SK-N-SH treated with all-trans-retinoic acid at 6 μM for 48 hours (cell line): Measurements from ENCODE around the gene CST1.

Experiments used
- BACH2 ChIP-seq: fragments of 250-450 bp; sonication (Bioruptor Pico); IDR thresholded peaks from 2 replicates; pipeline ENCODE4 v1.9.0; 2021; ENCODE audit warnings: mild to moderate bottlenecking, borderline replicate concordance
- CSDC2 ChIP-seq: fragments of 250-450 bp; sonication (Bioruptor Pico); IDR thresholded peaks from 2 replicates; pipeline ENCODE4 v1.5.0; 2020; ENCODE audit warnings: mild to moderate bottlenecking, moderate library complexity
- GLIS3 ChIP-seq: fragments of 250-450 bp; sonication (Bioruptor Pico); IDR thresholded peaks from 2 replicates; pipeline ENCODE4 v1.5.0; 2020; ENCODE audit warnings: mild to moderate bottlenecking, moderate library complexity
- RARB ChIP-seq: fragments of 250-450 bp; sonication (Bioruptor Pico); IDR thresholded peaks from 2 replicates; pipeline ENCODE4 v1.8.0; 2021; ENCODE audit warnings: mild to moderate bottlenecking, moderate library complexity
- SNAI2 ChIP-seq: fragments of 250-450 bp; sonication (Bioruptor Pico); IDR thresholded peaks from 2 replicates; pipeline ENCODE4 v1.5.0; 2020; ENCODE audit warnings: mild to moderate bottlenecking, moderate library complexity
- TCF4 ChIP-seq: fragments of 250-450 bp; sonication (Bioruptor Pico); IDR thresholded peaks from 2 replicates; pipeline ENCODE4 v1.8.0; 2021; ENCODE audit warnings: mild to moderate bottlenecking, moderate library complexity, borderline replicate concordance
- TOX ChIP-seq: fragments of 250-450 bp; sonication (Bioruptor Pico); IDR thresholded peaks from 2 replicates; pipeline ENCODE4 v1.8.0; 2021; ENCODE audit warnings: mild to moderate bottlenecking, moderate library complexity, borderline replicate concordance
- ZC3H10 ChIP-seq: fragments of 250-450 bp; sonication (Bioruptor Pico); IDR thresholded peaks from 2 replicates; pipeline ENCODE4 v1.5.1; 2021; ENCODE audit warnings: mild to moderate bottlenecking, moderate library complexity
- ZFP30 ChIP-seq: fragments of 450-650 bp; formaldehyde crosslinking; IDR thresholded peaks from 2 replicates; pipeline ENCODE4 v1.5.0; 2022; ENCODE audit warnings: mild to moderate bottlenecking, moderate library complexity
- ZNF70 ChIP-seq: fragments of 450-650 bp; formaldehyde crosslinking; IDR thresholded peaks from 2 replicates; pipeline ENCODE4 v1.5.0; 2020; ENCODE audit warnings: mild to moderate bottlenecking, moderate library complexity
- TF ChIP-seq, protein P1 (sequence below): fragments of 250-450 bp; sonication (Bioruptor Pico); IDR thresholded peaks from 2 replicates; pipeline ENCODE4 v1.8.0; 2020; ENCODE audit warnings: mild to moderate bottlenecking, moderate library complexity, borderline replicate concordance

DNA sequence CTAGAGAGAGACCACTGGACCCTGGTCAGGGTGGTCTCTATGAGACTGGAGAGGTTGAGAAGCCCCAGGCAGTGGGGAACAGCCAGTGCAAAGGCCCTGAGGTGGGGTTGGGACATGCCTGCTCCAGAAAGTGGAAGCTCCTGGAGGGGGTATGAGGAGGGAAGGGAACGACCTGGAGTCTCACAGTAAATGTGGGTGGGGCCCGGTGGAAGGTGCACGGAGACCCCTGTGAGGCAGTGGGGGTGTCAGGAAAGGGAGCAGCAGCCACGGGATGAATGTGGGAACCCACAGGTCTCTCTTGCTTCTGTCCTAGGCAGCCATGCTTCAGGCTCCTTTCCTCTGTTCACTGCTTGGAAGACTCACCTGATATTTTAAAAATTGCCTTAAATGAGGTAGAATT is 1.3 kb upstream of the CST1 start:
- TF ChIP-seq ZC3H10 (CRISPR knock-in tag): no peak
- TF ChIP-seq ZNF70 (CRISPR knock-in tag): no peak
- TF ChIP-seq, protein P1, sequence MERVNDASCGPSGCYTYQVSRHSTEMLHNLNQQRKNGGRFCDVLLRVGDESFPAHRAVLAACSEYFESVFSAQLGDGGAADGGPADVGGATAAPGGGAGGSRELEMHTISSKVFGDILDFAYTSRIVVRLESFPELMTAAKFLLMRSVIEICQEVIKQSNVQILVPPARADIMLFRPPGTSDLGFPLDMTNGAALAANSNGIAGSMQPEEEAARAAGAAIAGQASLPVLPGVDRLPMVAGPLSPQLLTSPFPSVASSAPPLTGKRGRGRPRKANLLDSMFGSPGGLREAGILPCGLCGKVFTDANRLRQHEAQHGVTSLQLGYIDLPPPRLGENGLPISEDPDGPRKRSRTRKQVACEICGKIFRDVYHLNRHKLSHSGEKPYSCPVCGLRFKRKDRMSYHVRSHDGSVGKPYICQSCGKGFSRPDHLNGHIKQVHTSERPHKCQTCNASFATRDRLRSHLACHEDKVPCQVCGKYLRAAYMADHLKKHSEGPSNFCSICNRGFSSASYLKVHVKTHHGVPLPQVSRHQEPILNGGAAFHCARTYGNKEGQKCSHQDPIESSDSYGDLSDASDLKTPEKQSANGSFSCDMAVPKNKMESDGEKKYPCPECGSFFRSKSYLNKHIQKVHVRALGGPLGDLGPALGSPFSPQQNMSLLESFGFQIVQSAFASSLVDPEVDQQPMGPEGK (CRISPR knock-in tag): no peak
- TF ChIP-seq TCF4 (CRISPR knock-in tag): no peak
- no peak for TF ChIP-seq ZFP30 (CRISPR knock-in tag)
- no peak for TF ChIP-seq RARB
- no peak for TF ChIP-seq CSDC2
- TF ChIP-seq SNAI2 (CRISPR knock-in tag): no peak
- no peak for TF ChIP-seq GLIS3
- no peak for TF ChIP-seq TOX
- TF ChIP-seq BACH2: no peak
